ENCODE results near the gene ANTXR2. TPM values are rescaled to one million over a fixed set of nuclear protein-coding genes. Genes with fewer than 3 reads are reported as not detected.

Gene ANTXR2
- total and polyA plus RNA-seq, 2 of the 8 experiments (the other 6 are each of a cell fraction or from before 2014, with no cell fraction given) = 1.1 to 7.5 TPM

DNA sequence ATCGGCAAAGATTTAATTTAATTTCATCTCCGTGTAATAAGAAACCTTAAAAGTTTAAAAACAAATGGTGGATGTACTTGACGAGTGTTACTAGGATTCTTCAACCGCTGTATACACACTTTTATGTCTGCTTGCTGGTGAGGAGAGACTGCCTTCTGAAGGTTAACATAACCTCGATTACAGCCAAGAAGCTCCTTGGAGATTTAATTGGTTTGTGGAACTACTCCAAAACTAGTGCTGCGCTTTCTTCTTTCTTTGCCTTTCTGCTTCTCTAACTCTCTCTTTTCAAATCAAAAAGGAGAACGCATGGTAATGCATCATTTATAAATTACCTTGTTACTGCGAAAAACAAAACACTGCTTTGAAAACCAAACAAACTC lies 109.0 kb downstream of the ANTXR2 start:
- no peak for DNase-seq (ENCODE audit: low read depth in 1 of 2, low spot score in 2 of 2)
- Histone ChIP-seq H3K9ac (replicated peaks in 1 of 4; ENCODE audit: extremely low read depth in 1 of 4, low read depth in 3 of 4, low read length in 3 of 4) (peak overlapping the region in 1 of 4 experiments; percentile 41; a peak in 2 of 7 replicates), H2AFZ (ENCODE audit: low read length) (peak overlapping the region; percentile 67)

More for the DNA sequence above, 109.0 kb downstream of the ANTXR2 start:
- WGBS, 2 experiments (ENCODE audit: extremely low coverage in 1 of 2, insufficient coverage in 1 of 2, insufficient read length in 1 of 2, insufficient replicate concordance in 2 of 2, low coverage in 1 of 2, low lambda C conversion rate in 2 of 2, missing lambda C conversion rate in 1 of 2) = 49% methylated on average over 8 of the region's 8 CpGs; no CpG with 5 or more reads in 1 of the 2 experiments
- ChIA-PET CTCF (ENCODE audit: partially characterized antibody) (no interaction called here), POLR2A (ENCODE audit: partially characterized antibody) (interaction anchor here (1.7 kb wide), 1 partner anchor 16 kb away, joined by 5 read pairs; no protein-coding TSS in a partner anchor)
- Histone ChIP-seq H2AK5ac (ENCODE audit: low read depth, low read length) (no peak overlapping the region), H3K18ac (ENCODE audit: extremely low read depth, low read length) (no peak overlapping the region), H3K27me3 (replicated peaks in 1 of 4; ENCODE audit: control insufficient read depth in 3 of 4, extremely low read depth in 1 of 4, insufficient read depth in 3 of 4, low read length in 3 of 4) (peaks cover 0 to 3% (median 1%) of the 10 kb centered on the region in 4 experiments; a peak in 1 of 7 replicates), H3K23ac (ENCODE audit: insufficient read length) (no peak overlapping the region), H3K36me3 (ENCODE audit: control insufficient read depth in 2 of 4, insufficient read depth in 4 of 4, low read length in 3 of 4) (no peaks in the 10 kb centered on the region), H3K4me1 (replicated peaks in 1 of 4; ENCODE audit: control insufficient read depth in 3 of 4, insufficient read depth in 4 of 4, low read length in 3 of 4) (no peaks in the 10 kb centered on the region), H3K4me2 (ENCODE audit: insufficient read depth in 1 of 2, low read depth in 2 of 2, low read length in 2 of 2) (peak overlapping the region; percentile 72 to 77), H2BK12ac (ENCODE audit: low read depth, low read length) (peak overlapping the region; percentile 84; the same call in 1 of the 2 replicates), H3K9me3 (ENCODE audit: insufficient read depth in 2 of 2, low read depth in 1 of 2, low read length in 1 of 2) (no peaks in the 10 kb centered on the region), H3K79me2 (ENCODE audit: control insufficient read depth in 1 of 2, insufficient read depth in 2 of 2, low read length in 2 of 2) (no peaks in the 10 kb centered on the region), H3K4me3 (ENCODE audit: extremely low read depth in 1 of 4, insufficient read depth in 2 of 4, low read depth in 3 of 4, low read length in 4 of 4) (peak overlapping the region; percentile 33 to 58 (median 48); a peak in 5 of 8 replicates), H4K20me1 (replicated peaks in 1 of 2; ENCODE audit: control insufficient read depth in 1 of 2, insufficient read depth in 2 of 2, low read length in 2 of 2) (no peaks in the 10 kb centered on the region), H3K56ac (replicated peaks; ENCODE audit: insufficient read length, low read depth, low read length) (no peak overlapping the region), H3K4ac (replicated peaks; ENCODE audit: insufficient read length, low read depth, low read length) (no peak overlapping the region), H2BK20ac (ENCODE audit: low read length) (no peak overlapping the region), H2BK5ac (ENCODE audit: low read depth, low read length) (no peak overlapping the region), H3K14ac (ENCODE audit: insufficient read length) (no peak overlapping the region), H3K27ac (ENCODE audit: low read depth, low read length) (no peak overlapping the region), H2BK120ac (replicated peaks; ENCODE audit: low read depth, low read length) (no peak overlapping the region), H4K5ac (ENCODE audit: insufficient read length, low read depth, low read length) (no peak overlapping the region), H4K8ac (ENCODE audit: extremely low read depth, insufficient read depth, low read length) (no peak overlapping the region), H3K79me1 (ENCODE audit: low read depth, low read length) (no peaks in the 10 kb centered on the region), H2BK15ac (ENCODE audit: low read length) (no peak overlapping the region), H3K23me2 (ENCODE audit: low read depth, low read length) (peaks cover 6% of the 10 kb centered on the region), H4K91ac (replicated peaks; ENCODE audit: insufficient read length, low read length) (no peak overlapping the region)
- FAIRE-seq = no peak
- no peak for TF ChIP-seq SUZ12 (IDR thresholded peaks at IDR 0.05; ENCODE audit: low read length)
- TF ChIP-seq, protein P1, sequence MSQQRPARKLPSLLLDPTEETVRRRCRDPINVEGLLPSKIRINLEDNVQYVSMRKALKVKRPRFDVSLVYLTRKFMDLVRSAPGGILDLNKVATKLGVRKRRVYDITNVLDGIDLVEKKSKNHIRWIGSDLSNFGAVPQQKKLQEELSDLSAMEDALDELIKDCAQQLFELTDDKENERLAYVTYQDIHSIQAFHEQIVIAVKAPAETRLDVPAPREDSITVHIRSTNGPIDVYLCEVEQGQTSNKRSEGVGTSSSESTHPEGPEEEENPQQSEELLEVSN (IDR thresholded peaks at IDR 0.05) = no peak
- no peak for TF ChIP-seq TAF1 (IDR thresholded peaks at IDR 0.05; ENCODE audit: low read depth, low read length)
- TF ChIP-seq RBBP5 (IDR thresholded peaks at IDR 0.05; ENCODE audit: borderline replicate concordance, low read depth, low read length) = no peak
- no peak for TF ChIP-seq SP2 (IDR thresholded peaks at IDR 0.05; ENCODE audit: low read length)
- no peak for TF ChIP-seq RNF2 (IDR thresholded peaks at IDR 0.05; ENCODE audit: borderline replicate concordance, low read depth, low read length, missing control alignments, poor library complexity, severe bottlenecking)
- no peak for TF ChIP-seq CEBPB (IDR thresholded peaks at IDR 0.05; ENCODE audit: low read depth, low read length)

Measured in H1 (cell line).